Measurements from ENCODE around the gene SIK2.

The SIK2 gene

GRCh38 chr11:111659201-111660115, 57.2 kb downstream of the SIK2 start:
- no peak for DNase-seq (ENCODE audit: low read depth)

GRCh38 chr11:111660822-111661221, 58.6 kb downstream of the SIK2 start:
- no peak for DNase-seq (ENCODE audit: low read depth)

GRCh38 chr11:111663820-111664219, 61.6 kb downstream of the SIK2 start:
- no peak for DNase-seq (ENCODE audit: low read depth)

- DNase-seq (ENCODE audit: low read depth), result no peak
These were observed 63.5 kb downstream of the SIK2 start for GRCh38 chr11:111665777-111666176.

GRCh38 chr11:111668980-111669379, 66.7 kb downstream of the SIK2 start:
- no peak for DNase-seq (ENCODE audit: low read depth)

GRCh38 chr11:111671383-111671782, 69.1 kb downstream of the SIK2 start:
- no peak for DNase-seq (ENCODE audit: low read depth)

- no peak for DNase-seq (ENCODE audit: low read depth)
These were observed 70.7 kb downstream of the SIK2 start for GRCh38 chr11:111672949-111673348.

- DNase-seq (ENCODE audit: low read depth), result no peak
These were observed 72.7 kb downstream of the SIK2 start for GRCh38 chr11:111674941-111675340.

GRCh38 chr11:111675891-111676290, 73.6 kb downstream of the SIK2 start:
- DNase-seq (ENCODE audit: low read depth), result no peak

GRCh38 chr11:111676878-111677585, 74.8 kb downstream of the SIK2 start:
- no peak for DNase-seq (ENCODE audit: low read depth)

- DNase-seq (ENCODE audit: low read depth), result no peak
These were observed 78.4 kb downstream of the SIK2 start for GRCh38 chr11:111680486-111681175.

GRCh38 chr11:111683806-111684205, 81.6 kb downstream of the SIK2 start:
- no peak for DNase-seq (ENCODE audit: low read depth)

GRCh38 chr11:111684251-111684650, 82.0 kb downstream of the SIK2 start:
- DNase-seq (ENCODE audit: low read depth), result no peak

- DNase-seq (ENCODE audit: low read depth), result no peak
These were observed 85.8 kb downstream of the SIK2 start for GRCh38 chr11:111688013-111688412.

GRCh38 chr11:111691176-111691575, 88.9 kb downstream of the SIK2 start:
- no peak for DNase-seq (ENCODE audit: low read depth)

- no peak for DNase-seq (ENCODE audit: low read depth)
These were observed 89.5 kb downstream of the SIK2 start for GRCh38 chr11:111691741-111692140.

GRCh38 chr11:111693224-111693937, 91.1 kb downstream of the SIK2 start:
- no peak for DNase-seq (ENCODE audit: low read depth)

GRCh38 chr11:111694851-111695250, 92.6 kb downstream of the SIK2 start:
- no peak for DNase-seq (ENCODE audit: low read depth)

- DNase-seq (ENCODE audit: low read depth), result no peak
These were observed 94.3 kb downstream of the SIK2 start for GRCh38 chr11:111696556-111696955.

- no peak for DNase-seq (ENCODE audit: low read depth)
These were observed 95.7 kb downstream of the SIK2 start for GRCh38 chr11:111697933-111698371.

- no peak for DNase-seq (ENCODE audit: low read depth)
These were observed 96.8 kb downstream of the SIK2 start for GRCh38 chr11:111698852-111699559.

Data from activated T-cell treated with anti-CD3 and anti-CD28 coated beads for 48 hours (primary cell).